HL-60 (cell line): ENCODE measurements around the gene EPN2.

Experiments used
- DNase-seq, 2 experiments: peaks; one replicate each; pipeline ENCODE4 v3.0.0-alpha.2; 2010 to 2020; ENCODE audit warnings: low read depth in 1 of 2, low spot score in 1 of 2
- H3K27ac ChIP-seq: fragments of 250-450 bp; sonication (Bioruptor Pico); replicated peaks from 2 replicates; pipeline ENCODE4 v1.5.1; 2020; ENCODE audit warnings: mild to moderate bottlenecking, moderate library complexity
- H3K27me3 ChIP-seq: fragments of 250-450 bp; sonication (Bioruptor Pico); 2 replicates; pipeline ENCODE4 v1.5.1; 2021; ENCODE audit warnings: mild to moderate bottlenecking, moderate library complexity; ENCODE audit not compliant: insufficient read depth, poor library complexity, severe bottlenecking
- H3K4me3 ChIP-seq: replicated peaks from 2 replicates; pipeline ENCODE4 v1.5.1; 2011; ENCODE audit warnings: mild to moderate bottlenecking, control low read depth, low read length; ENCODE audit not compliant: insufficient read depth
- GABPA ChIP-seq: IDR thresholded peaks from 2 replicates; pipeline ENCODE4 v1.6.1; 2012; ENCODE audit warnings: low read depth
- POLR2AphosphoS5 ChIP-seq: IDR thresholded peaks from 2 replicates; pipeline ENCODE4 v1.6.1; 2012; ENCODE audit warnings: low read depth
- SPI1 ChIP-seq: IDR thresholded peaks from 2 replicates; pipeline ENCODE4 v1.6.1; 2012; ENCODE audit warnings: low read depth, mild to moderate bottlenecking, borderline replicate concordance
- TF ChIP-seq, protein P1 (sequence below): IDR thresholded peaks from one replicate; pipeline ENCODE4 v1.5.1; 2011; ENCODE audit warnings: low read length, control low read depth, inconsistent platforms; ENCODE audit not compliant: insufficient read depth
- TF ChIP-seq, protein P2 (sequence below): IDR thresholded peaks from 2 replicates; pipeline ENCODE4 v1.6.1; 2012; ENCODE audit warnings: low read depth; ENCODE audit not compliant: insufficient replicate concordance

The EPN2 gene

DNA sequence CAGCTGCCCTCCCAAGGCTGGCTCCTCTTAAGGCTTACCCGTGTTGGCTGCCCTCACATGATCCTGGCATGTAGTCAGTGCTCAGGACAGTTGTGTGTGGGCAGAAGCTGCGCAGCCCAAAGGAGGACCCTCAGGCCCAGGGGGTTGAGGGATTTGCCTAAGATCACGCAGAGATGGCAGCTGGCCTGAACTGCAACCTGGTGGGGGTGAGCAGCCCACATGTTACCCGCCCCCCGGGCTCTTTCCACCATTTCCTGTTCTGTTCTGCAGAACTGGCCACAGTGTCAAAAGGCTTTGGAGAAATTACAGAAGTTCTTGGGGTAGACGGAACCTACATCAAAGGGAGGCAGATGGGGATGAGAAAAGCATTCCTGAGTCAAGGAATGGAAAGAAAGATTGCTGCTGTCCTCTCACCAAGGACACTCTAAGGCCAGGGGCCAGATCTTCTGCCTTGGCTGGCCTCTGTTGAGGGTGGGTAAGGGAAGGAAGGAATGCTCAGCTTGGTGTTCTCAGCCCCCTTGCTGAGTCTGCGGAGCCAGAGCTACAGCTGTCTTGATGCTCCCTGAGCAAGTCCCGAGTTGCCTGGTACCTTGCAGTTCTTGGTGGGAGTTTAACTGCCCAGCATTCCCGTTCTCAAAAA, 53.0 kb downstream of the EPN2 start:
- DNase-seq, result peak in 1 of 2 experiments; percentile 28
- no peak overlapping the region for H3K4me3 ChIP-seq
- TF ChIP-seq, protein P1, sequence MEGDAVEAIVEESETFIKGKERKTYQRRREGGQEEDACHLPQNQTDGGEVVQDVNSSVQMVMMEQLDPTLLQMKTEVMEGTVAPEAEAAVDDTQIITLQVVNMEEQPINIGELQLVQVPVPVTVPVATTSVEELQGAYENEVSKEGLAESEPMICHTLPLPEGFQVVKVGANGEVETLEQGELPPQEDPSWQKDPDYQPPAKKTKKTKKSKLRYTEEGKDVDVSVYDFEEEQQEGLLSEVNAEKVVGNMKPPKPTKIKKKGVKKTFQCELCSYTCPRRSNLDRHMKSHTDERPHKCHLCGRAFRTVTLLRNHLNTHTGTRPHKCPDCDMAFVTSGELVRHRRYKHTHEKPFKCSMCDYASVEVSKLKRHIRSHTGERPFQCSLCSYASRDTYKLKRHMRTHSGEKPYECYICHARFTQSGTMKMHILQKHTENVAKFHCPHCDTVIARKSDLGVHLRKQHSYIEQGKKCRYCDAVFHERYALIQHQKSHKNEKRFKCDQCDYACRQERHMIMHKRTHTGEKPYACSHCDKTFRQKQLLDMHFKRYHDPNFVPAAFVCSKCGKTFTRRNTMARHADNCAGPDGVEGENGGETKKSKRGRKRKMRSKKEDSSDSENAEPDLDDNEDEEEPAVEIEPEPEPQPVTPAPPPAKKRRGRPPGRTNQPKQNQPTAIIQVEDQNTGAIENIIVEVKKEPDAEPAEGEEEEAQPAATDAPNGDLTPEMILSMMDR, result no peak
- no peak for TF ChIP-seq GABPA
- TF ChIP-seq SPI1, result no peak
- TF ChIP-seq POLR2AphosphoS5, result no peak
- TF ChIP-seq, protein P2, sequence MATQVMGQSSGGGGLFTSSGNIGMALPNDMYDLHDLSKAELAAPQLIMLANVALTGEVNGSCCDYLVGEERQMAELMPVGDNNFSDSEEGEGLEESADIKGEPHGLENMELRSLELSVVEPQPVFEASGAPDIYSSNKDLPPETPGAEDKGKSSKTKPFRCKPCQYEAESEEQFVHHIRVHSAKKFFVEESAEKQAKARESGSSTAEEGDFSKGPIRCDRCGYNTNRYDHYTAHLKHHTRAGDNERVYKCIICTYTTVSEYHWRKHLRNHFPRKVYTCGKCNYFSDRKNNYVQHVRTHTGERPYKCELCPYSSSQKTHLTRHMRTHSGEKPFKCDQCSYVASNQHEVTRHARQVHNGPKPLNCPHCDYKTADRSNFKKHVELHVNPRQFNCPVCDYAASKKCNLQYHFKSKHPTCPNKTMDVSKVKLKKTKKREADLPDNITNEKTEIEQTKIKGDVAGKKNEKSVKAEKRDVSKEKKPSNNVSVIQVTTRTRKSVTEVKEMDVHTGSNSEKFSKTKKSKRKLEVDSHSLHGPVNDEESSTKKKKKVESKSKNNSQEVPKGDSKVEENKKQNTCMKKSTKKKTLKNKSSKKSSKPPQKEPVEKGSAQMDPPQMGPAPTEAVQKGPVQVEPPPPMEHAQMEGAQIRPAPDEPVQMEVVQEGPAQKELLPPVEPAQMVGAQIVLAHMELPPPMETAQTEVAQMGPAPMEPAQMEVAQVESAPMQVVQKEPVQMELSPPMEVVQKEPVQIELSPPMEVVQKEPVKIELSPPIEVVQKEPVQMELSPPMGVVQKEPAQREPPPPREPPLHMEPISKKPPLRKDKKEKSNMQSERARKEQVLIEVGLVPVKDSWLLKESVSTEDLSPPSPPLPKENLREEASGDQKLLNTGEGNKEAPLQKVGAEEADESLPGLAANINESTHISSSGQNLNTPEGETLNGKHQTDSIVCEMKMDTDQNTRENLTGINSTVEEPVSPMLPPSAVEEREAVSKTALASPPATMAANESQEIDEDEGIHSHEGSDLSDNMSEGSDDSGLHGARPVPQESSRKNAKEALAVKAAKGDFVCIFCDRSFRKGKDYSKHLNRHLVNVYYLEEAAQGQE, result no peak
- no peak overlapping the region for H3K27ac ChIP-seq
- H3K27me3 ChIP-seq, result no peaks in the 10 kb centered on the region

GRCh38 chr17:19291646-19292376, 54.6 kb downstream of the EPN2 start:
- TF ChIP-seq GABPA (no peak), POLR2AphosphoS5 (no peak), SPI1 (no peak)
- TF ChIP-seq, protein P2, result no peak
- TF ChIP-seq, protein P1, result no peak
- H3K4me3 ChIP-seq, result no peak overlapping the region
- H3K27ac ChIP-seq, result no peak overlapping the region
- H3K27me3 ChIP-seq, result no peaks in the 10 kb centered on the region
- DNase-seq, result no peak

GRCh38 chr17:19292377-19292711, 55.2 kb downstream of the EPN2 start:
- TF ChIP-seq, protein P2, result no peak
- TF ChIP-seq SPI1, result no peak
- TF ChIP-seq GABPA, result no peak
- TF ChIP-seq, protein P1, result no peak
- TF ChIP-seq POLR2AphosphoS5, result no peak
- Histone ChIP-seq H3K27me3 (no peaks in the 10 kb centered on the region), H3K4me3 (no peak overlapping the region), H3K27ac (no peak overlapping the region)
- no peak for DNase-seq
